Stimulated activated CD8-positive, alpha-beta memory T cell treated with anti-CD3 and anti-CD28 coated beads, Interleukin-7, amount 100 ng/mL, for 4 hours (primary cell): ENCODE measurements around the gene JPT2.

ENCODE experiments used
- DNase-seq, 2 donors: peaks; one replicate each; pipeline ENCODE4 v3.0.0-alpha.2; 2020; ENCODE audit warnings: low read depth in 2 of 2

Gene JPT2

DNA sequence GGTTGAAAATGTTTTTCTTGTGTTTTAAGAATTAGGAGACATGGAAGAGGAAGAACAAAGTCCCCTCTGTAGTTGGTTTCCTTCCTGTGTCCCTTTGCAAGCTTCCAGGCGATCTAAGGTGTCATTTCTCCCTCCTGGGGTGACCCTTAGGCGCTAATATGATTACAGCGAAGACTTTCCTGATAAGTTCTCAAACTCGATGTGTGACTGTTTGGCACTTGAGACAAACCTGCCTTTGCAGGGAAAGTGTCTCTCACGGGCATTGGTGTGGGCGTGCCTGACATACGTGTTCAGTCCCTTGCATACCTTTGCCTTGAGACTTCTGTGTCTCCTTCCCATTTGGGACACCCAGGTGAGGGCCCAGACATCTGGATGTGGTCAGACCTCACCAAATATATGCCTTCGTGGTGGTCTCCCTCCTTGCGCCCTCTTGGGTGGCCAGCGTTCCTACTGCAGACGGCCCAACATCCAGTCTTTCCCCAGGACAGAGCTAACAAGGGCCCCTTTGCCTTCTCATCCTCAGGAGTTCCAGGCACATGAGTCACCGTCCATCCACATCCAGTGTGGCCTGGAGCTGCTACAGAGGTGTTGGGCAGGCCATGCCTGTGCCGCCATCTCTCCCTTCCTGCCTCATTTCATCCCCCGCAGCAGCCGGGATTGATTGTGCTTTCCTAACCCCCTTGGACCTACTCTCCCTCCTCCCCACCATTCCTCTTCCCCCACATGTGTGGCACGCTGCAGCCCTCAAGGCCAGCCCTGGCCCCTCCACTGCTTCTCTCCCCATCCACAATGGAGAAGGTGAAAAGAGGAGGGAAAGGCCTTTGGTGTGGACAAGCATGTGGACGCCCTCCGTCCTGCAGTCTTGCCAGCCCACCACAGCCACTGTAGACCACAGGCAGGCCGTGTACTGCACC, 3.1 kb upstream of the JPT2 start:
- no peak for DNase-seq

DNA sequence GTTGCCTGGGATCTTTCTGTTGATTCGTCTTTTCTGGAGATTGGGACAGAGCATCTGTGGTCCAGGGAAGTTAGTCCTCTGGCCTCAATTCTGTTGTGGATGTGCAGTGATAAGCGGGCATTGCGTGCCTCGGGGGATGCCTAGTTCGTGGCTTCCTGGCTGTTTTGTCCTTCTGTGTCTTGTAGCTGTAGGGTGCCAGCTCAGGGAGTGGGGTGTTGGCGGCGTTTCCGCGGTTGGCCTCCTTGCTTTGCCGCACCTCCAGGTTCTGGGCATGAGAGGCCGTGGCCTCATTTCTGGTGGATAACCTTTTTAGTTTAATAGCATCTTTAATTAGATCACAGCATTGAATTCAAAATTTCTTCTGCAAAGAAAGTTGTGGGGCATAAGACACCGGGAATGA, 1.4 kb upstream of the JPT2 start:
- DNase-seq, result no peak

GRCh38 chr16:1677339-1677738, 740 bp upstream of the JPT2 start:
- no peak for DNase-seq

GRCh38 chr16:1678500-1679098, 520 bp downstream of the JPT2 start:
- peak; percentile 17 to 58 for DNase-seq

DNA sequence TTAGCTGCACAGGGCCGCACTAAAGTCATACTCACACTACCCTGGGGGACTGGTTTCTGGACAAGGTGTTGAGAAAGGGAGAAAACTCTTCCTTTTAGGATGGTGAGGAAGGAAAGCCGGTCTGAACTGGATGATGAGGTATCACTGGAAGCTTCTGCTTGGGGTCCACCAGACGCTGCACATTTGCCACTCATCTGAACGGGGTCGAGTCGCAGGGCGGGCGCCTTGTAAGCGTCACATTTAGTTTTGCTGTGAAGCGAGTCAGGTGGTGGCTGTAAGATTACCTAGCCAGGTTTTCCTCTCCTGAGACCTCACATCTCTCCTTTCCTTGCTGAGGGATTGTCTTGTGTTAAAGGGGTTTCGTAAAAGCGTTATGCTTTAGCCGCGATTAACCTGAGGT, 2.3 kb downstream of the JPT2 start:
- no peak for DNase-seq

- no peak for DNase-seq
Measured at GRCh38 chr16:1681032-1681431, 3.0 kb downstream of the JPT2 start.

- DNase-seq, result no peak
Measured at GRCh38 chr16:1687427-1688316, 9.6 kb downstream of the JPT2 start.

DNA sequence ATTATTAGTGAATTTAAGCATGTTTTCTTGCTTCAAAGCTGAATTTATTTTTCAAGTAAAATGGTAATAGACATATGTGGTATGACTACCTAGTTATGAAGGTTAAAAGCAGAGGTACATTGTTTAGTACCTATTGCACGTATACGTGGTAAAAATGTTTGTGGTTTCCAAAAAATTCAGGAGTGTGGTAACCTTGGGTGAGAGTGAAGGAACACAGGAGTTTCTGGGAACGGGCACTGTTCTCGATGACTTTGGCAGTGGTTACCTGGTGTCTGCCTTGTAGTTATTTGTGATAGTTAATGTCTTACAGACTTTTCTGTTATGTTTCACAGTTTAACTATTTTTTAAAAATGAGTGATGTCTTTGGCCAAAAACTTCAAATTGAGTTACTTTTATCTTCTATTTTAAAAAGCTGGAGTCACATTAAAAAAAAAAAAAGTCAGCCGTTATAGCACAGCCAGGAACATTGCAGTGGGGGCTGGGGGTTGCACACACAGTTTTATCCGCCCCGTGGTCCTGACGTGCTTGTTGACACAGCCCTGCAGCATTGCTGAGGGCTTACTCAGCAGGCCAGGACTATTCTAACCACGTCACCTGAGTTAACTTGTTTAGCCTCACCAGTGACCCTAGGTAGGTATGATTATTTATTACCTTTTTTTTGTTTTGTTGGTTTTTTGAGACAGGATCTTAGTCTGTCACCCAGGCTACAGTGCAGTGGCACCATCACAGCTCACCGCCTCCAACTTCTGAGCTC, 10.9 kb downstream of the JPT2 start:
- DNase-seq, result no peak

- no peak for DNase-seq
Measured at GRCh38 chr16:1689853-1690252, 11.8 kb downstream of the JPT2 start.

GRCh38 chr16:1690810-1691209, 12.7 kb downstream of the JPT2 start:
- no peak for DNase-seq

DNA sequence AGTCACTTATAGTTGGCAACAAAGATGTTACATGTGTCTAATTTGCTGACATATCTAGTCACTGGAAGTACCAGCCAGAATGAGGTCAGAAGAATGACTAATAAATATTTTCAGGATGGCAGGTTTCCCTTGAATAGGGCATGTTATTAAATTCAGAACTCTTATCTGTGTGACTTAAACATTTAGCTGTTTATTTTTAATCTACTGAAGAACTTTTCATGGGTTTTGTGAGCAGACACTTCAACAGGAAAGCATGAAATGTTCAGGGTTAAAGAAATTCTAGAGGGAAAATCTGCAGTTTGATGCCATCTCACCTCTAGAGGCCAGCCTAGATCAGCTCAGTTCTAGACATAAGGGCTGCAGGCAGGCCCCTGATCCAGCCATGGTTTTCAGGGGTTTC, 13.2 kb downstream of the JPT2 start:
- no peak for DNase-seq

GRCh38 chr16:1691956-1692355, 13.9 kb downstream of the JPT2 start:
- DNase-seq, result no peak

GRCh38 chr16:1696863-1697262, 18.8 kb downstream of the JPT2 start:
- DNase-seq, result no peak

GRCh38 chr16:1698680-1699079, 20.6 kb downstream of the JPT2 start:
- DNase-seq, result no peak

- no peak for DNase-seq
Measured at GRCh38 chr16:1700246-1700645, 22.2 kb downstream of the JPT2 start.

DNA sequence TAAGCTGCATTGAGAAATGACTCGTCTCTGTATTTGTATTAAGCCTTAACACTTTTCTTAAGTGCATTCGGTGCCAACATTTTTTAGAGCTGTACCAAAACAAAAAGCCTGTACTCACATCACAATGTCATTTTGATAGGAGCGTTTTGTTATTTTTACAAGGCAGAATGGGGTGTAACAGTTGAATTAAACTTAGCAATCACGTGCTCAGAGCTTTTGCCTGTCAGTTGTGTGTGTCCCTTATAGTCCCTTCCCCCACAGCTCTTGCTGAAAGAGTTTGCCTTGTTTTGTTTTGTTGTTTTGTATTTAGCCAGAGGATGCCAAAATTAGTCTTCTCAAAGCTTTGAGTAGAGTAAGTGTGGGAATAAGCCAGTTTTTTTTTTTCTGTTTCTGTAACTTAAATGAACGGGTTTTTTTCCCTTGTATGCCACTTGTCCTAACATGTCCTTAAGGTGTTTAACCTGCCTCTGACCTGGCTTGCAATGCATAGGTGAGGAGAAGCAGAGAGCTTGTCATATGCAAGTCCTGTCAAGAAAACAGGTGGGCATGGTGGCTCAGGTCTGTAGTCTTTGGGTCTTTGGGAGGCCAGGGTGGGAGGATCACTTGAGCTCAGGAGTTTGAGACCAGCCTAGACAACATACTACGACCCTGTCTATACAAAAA, 23.3 kb downstream of the JPT2 start:
- no peak for DNase-seq

DNA sequence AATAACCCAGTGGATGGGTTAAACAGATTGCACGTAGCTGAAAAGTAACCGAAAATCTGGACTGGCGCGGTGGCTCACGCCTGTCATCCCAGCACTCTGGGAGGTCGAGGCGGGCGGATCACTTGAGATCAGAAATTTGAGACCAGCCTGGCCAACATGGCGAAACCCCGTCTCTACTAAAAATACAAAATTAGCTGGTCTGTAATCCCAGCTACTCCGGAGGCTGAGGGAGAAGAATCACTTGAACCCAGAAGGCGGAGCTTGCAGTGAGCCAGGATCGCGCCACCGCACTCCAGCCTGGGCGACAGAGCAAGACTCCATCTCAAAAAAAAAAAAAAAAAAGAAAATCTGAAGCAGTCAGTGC, 27.2 kb downstream of the JPT2 start:
- peak in 1 of 2 donors; percentile 6 for DNase-seq

- peak; percentile 76 to 88 for DNase-seq
Measured at GRCh38 chr16:1705688-1706385, 27.8 kb downstream of the JPT2 start, which contains the start of gene MAPK8IP3. MAPK8IP3 (plus strand) TSS chr16:1706195; CDS start chr16:1706340, 145 bp downstream.

DNA sequence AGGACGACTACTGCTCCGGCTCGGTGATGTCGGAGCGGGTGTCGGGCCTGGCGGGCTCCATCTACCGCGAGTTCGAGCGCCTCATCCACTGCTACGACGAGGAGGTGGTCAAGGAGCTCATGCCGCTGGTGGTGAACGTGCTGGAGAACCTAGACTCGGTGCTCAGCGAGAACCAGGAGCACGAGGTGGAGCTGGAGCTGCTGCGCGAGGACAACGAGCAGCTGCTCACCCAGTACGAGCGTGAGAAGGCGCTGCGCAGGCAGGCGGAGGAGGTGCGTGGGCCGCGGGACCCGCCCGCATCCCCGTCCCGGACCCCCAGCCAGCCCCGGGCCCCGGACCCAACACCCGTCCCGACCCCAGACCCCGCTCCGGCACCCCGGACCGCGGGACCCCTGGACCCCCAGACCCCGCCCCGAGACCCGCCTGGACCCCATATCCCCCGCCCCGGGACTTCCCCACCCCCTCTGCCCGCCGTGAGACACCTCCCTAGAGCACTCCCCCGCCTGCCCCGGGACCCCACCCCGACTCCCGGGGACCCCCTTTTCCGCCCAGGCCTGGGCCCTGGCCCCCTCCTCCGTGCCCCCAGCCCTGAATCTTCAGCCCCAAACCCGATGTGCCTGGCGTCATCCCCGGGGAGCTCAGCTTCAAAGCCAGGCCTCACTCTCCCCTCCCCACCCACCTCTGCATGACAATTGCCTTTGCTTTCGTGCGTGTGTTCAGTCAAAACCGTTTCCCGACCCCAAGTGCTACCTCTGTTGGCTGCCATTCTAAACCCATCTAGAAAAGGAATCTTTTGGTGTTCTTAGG, 28.5 kb downstream of the JPT2 start:
- DNase-seq, result peak; percentile 31 to 54
